HG02973 (cell line): ENCODE data around the gene ADAMTS9.

Experiments
- ATAC-seq: cut with Tn5 transposase; IDR thresholded peaks from one replicate; pipeline ENCODE4 v1.9.1; 2021; ENCODE audit warnings: moderate library complexity; ENCODE audit not compliant: unreplicated experiment

Gene ADAMTS9

DNA sequence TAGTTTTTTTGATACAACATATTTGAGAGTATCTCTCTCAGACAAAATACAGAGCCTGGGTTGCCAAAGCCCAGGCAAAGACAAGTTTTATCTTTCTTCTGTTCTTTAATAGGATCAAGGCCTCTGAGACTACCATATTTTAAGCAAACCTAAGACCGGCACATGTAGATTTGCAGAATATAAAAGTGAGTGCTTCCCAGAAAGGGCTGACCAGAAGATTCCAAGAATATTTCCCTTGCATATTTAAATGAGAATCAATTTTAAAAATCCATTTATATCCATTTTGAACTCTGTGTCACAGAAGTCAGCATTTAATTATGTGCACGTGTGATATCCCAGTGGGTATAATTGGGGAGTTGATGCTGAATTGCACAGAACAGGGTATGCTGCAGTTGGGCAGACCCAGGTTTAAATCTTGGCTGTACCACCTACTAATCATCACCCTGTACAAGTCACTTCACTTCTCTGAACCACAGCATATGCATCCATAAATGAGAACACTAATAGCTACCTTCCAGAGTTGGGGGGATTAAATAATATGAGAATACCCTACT, 191.9 kb downstream of the ADAMTS9 start:
- ATAC-seq: no peak

DNA sequence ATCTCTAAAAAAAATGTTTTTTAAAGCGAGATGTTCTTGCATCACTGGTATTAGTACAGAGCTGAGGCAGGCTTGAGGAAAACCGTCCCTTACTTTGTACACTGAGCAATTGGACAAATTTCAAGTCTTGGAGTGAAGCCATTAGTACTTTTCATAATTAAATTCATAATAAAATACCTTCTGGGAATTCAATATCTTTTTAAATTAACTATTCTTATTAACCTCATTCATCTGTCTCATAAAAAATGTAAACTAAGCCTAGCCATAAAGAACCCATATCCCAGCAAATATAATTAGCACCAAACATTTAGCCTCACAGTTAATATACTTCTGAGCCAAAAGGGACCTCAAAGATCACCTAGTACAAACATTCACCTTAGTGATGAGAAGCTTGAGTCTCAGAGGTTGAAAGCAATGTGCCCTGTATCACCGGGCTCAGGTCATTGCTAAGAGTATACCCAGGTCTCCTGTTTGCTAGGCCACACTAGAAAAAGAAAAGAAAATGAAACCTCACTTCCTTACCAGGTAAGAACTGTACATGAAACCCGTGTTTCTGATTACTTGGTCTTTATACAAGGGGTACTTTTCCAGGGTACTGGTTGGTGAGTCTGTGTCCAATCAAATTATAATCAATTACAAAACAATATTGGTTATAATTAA, 192.5 kb downstream of the ADAMTS9 start:
- ATAC-seq: no peak

DNA sequence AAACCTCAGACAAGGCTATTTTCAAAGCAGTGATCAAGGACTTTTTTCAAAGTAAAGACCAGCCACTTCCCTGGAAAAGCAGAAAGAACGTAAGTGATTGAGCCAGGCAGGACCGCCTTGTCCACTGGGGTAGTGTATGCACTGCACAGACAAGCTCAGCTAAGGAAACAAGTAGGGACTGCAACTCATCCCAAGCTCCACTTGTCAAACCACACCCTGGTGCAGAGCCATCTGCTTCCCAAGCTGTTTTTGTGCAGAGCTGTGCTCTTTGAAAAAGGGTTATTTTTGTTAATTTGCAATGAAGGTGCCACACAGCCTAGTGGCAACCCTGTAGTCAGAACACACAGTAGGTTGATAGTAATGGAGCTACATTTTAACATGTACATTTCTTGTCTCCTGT, 193.3 kb downstream of the ADAMTS9 start:
- no peak for ATAC-seq

DNA sequence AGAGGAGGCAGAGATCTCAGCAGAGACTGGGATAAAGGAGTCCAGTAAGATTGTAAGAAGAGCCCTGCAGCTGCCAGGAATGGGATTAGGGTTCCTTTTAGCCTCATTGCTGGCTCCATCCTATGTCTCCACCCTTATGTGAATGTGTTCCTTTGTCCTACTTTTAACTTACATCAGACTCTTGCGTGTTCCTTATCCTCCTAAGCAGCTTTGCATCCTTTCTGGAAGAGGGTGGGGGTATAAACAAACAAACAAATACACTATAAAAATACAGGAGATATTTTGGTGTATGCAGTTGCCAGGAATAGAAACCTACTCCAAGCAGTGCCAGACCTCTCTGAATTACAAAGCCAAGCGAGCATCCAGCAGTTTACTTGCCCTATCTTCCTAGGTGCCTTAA, 194.7 kb downstream of the ADAMTS9 start:
- no peak for ATAC-seq

DNA sequence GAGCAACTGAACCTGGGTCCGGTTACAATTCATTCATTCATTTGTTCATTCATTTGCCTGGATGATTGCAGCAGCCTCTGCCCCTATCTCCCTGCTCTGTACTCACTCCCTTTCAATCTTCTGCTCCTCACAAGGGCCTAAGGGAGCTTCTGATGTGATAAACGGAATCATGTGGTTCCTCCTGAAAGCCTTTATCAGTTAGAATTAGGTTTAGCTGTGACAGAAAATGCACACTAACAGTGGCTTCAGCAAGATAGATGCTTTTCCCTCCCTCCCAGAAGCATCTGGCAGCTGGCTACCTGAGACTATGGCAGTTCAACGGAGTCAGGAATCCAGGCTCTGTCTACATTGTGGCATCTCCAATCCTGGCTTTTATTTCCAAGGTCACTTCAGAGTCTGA, 196.0 kb downstream of the ADAMTS9 start:
- no peak for ATAC-seq

DNA sequence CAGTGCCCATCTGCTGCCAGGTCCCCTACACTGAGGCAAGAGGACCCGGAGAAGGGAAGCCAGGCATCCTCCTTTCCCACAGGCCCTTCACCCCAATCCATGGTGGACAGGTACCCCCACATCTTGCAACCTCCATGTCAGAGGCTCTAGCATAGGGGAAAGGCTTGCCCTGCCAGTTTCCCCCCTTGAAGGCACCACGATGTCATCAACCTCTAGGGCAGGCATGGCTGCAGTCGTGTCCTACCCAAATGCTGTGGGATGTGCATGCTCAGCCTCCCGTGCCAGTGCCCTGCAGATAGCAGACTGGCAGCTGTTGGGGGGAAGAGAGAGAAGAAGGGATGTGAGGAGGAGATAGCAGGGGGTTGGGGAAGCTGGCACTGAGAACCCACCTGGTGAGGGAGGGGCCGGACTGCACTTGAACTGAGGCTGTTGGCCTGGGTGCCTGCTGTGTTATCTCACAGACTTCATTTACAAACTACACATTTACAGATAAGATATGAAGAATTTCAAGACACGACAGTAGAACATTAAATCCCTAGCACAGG, 197.5 kb downstream of the ADAMTS9 start:
- no peak for ATAC-seq

DNA sequence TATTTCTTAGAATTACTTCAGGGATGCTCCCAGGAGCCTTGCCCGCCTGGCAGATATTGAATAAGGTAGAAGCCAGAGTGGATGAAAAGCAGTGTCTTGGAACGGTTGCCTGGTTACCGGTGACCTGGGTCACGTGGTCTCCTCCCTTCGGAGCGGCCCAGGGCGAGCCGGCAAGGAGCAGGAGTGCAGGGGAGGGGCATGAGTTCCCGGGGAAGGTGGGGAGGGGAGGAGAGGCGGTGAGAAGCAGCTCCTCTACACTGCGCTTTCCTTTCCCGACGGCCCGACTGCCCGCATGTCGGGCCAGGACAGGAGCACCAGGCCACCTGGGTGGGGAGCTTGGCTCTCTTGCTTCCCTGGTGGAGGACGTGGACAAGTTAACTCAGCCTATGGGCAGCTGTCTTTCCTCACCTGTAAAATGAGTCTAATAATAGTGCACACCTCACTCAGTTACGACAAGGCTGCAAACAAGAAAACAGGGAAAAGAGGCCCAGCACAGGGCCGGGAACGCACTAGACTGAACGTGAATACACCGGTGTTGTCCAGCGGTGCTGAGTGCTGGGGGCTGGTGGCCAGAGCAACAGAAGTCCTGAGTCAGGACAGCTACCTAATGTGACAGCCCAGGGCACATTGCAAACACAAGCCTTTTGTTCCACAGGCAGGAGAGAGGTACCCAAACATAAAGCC, 198.3 kb downstream of the ADAMTS9 start:
- no peak for ATAC-seq

DNA sequence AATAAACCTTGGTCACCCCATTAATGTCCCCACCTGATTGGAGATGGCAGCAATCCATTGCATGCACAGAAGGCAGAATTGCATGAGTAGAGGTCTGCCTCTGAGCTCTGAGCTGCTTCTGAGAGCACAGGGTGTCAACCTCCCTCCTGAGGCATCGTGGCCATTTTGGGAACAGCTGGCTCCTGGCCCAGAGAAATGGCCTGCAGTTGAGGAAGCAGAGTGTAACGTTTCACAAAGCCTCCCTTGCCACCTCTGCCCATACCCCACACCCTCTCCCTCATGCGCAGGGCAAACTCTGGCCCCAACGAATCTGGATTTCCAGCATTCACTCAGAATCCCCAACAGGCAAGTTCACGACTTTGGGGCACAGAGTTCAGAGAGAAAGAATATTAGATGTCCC, 198.9 kb downstream of the ADAMTS9 start:
- ATAC-seq: no peak

DNA sequence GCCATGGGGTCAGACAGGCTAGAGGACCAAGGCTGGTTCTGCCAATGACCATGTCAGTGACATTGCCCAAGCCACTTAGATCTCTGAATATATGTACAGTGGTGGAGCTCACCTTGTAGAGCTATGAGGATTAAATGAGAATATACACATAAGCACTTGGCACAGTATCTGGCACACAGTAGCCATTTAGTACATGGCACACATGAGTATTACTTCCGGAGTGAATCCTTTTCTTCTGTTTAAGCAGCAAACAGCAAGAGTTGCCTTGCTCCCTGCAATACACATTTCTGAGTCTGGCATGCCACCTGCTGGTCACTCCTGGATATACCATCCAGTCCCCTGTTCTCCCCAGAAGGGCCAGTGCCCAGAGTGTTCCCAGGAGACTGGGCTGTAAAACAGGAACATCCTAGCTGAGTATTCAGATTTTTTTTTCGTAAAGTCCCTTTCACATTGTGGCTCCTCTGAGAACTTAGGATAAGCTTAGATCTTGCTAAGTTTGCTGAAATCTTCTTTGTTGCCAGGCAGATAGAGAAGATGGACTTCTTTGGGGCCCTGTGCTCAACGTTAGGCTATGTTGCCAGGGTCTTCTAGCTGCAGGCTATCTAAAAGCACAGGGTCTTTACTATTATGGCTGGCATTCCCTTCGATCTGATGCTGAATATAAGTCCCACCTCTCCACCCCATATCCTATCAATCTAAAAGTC, 203.4 kb downstream of the ADAMTS9 start:
- peak; percentile 97 for ATAC-seq

DNA sequence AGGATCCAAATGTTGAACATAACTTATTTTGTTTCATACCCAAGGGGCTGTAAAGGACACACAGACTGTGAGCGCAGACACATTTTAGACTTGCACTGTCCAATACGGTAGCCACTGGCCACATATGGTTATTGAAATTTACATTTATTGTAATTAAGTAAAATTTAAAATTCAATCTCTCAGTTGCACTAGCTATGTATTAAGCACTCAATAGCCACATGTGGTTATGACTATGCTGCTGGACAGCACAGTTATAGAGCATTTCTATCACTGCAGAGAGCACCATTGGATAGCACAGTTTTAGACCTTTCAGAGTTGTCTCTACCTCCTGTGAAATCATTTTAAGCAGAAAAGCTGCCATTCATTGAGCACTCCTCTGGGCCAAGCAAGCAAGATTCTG, 204.3 kb downstream of the ADAMTS9 start:
- ATAC-seq: no peak

DNA sequence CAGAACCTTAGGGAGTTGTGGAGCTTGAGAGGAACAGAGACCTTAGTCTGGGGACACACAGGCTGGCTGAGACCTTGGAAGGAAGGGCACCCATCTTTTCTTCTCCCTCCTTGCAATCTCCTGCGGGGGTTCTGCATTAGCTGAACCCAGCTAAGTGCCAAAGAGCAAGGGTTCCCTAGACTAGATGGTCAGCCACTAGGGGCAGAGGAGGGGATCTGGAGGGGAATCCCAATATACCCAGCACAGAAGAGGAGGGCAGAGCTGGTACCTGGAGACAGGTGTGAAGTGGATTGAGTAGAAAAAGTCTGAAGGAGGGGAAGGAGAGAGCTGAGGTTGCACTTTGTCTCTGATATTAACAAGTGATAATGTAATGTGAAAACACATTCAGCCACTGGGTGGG, 212.8 kb downstream of the ADAMTS9 start:
- ATAC-seq: no peak

DNA sequence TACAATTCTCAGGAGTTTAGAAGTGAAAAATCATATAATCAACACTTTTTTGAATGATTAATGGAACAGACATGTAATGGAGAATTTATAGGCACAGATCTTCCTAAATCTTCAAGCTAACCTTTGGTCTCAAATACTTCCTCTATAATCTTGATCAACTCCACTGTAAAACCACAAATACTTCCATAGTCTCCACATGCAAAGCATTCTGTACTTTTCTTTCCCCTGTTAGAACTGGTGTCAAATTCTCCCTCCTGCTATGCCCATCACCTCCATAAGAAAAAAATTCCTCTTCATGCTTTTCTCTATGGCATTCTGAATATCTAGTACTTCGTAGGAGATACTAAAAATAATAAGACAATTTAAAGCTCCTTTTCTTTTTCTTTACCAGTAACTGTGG, 214.3 kb downstream of the ADAMTS9 start:
- ATAC-seq: no peak

DNA sequence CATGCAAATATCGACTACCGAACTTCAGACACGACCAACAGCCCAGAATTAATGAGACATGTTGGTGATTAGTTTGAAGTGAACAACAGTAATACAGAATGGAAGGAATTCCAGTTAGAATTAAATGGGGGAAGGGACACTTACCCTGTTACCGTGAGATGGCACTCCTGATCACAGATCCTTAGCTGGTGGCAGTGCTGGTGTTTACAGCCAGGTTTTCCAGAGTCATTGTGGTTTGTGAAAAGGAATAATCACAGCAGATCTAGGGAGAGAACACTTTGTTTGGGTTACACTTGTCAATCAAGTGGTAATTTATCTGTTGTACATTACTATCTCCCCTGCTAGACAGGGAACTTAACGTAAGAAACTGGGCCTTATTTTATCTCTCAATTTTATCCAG, 217.4 kb downstream of the ADAMTS9 start:
- ATAC-seq: no peak

DNA sequence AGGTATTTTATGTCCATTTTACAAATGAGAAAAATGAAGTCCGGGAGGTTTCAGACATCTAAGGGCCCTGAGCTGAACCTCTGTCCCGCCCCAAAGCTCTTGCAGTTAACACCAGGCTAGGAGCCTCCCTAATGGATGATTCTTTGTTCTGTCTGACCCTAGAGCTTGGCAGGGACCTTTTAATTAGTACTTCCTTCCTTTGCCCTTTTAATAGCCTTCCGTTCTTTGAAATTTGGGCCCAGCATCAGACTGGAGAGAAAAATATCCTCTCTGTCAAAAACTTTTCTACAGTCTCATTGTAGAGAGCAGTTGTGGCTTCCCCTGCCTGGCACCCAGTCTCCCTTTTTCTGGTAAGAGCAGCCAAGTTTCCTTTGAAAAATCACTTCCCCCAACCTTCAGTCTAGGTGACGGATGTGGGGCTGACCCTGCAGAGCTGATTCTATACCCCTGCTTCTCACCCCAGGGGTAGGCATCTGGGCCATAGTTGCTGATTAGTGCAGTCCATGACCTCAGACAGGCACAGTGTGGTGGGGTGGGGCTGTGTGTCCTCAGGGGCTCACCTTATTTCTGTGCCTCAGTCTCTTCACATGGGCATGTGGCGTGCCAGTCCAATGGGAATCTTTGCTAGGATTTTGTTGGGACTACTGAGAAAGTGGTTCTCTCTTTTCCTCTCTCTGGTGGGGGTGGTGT, 220.4 kb downstream of the ADAMTS9 start:
- ATAC-seq: no peak
